GM10847 (cell line): ENCODE results near the gene TBC1D9B.
A peak's percentile ranks its signal among the peaks of the same experiment; 100 is the strongest.

Experiments used
- POLR2A ChIP-seq: IDR thresholded peaks from 2 replicates; pipeline ENCODE4 v1.6.1; 2011; ENCODE audit not compliant: insufficient read length; ENCODE audit errors: extremely low read depth

The TBC1D9B gene

GRCh38 chr5:179868541-179868940, 39.2 kb downstream of the TBC1D9B start:
- TF ChIP-seq POLR2A, result no peak

- TF ChIP-seq POLR2A, result no peak
Measured at GRCh38 chr5:179867476-179867875, 40.2 kb downstream of the TBC1D9B start.

- no peak for TF ChIP-seq POLR2A
Measured at GRCh38 chr5:179867079-179867465, 40.6 kb downstream of the TBC1D9B start.

- TF ChIP-seq POLR2A, result no peak
Measured at GRCh38 chr5:179866241-179867078, 41.2 kb downstream of the TBC1D9B start.

GRCh38 chr5:179865491-179866240, 42.0 kb downstream of the TBC1D9B start:
- TF ChIP-seq POLR2A, result no peak

GRCh38 chr5:179864686-179865085, 43.0 kb downstream of the TBC1D9B start:
- no peak for TF ChIP-seq POLR2A

GRCh38 chr5:179863449-179864085, 44.1 kb downstream of the TBC1D9B start:
- TF ChIP-seq POLR2A, result no peak

- TF ChIP-seq POLR2A, result no peak
Measured at GRCh38 chr5:179862891-179863290, 44.8 kb downstream of the TBC1D9B start.

GRCh38 chr5:179862296-179862695, 45.4 kb downstream of the TBC1D9B start:
- TF ChIP-seq POLR2A, result no peak

- no peak for TF ChIP-seq POLR2A
Measured at GRCh38 chr5:179860301-179860700, 47.4 kb downstream of the TBC1D9B start.

- TF ChIP-seq POLR2A, result peak; percentile 50
Measured at GRCh38 chr5:179858586-179859427, 48.9 kb downstream of the TBC1D9B start, which contains the start of gene MRNIP. Gene MRNIP, minus strand, starts transcription at chr5:179858817. Its CDS starts 21 bp downstream, at chr5:179858796.

GRCh38 chr5:179858241-179858585, 49.5 kb downstream of the TBC1D9B start:
- TF ChIP-seq POLR2A, result no peak

GRCh38 chr5:179854356-179854755, 53.3 kb downstream of the TBC1D9B start:
- no peak for TF ChIP-seq POLR2A

GRCh38 chr5:179852993-179853547, 54.6 kb downstream of the TBC1D9B start:
- TF ChIP-seq POLR2A, result no peak

GRCh38 chr5:179841621-179842020, 66.1 kb downstream of the TBC1D9B start:
- TF ChIP-seq POLR2A, result no peak
